Pancreas (tissue), 10 donors: ENCODE data around the gene KCNQ5. TPM values are rescaled to one million over a fixed set of nuclear protein-coding genes. Genes with fewer than 3 reads are reported as not detected.

ENCODE experiments used
- ATAC-seq, 4 donors: fragments of 200-7000 bp; cut with Tn5 transposase; one replicate each; pipeline versions ENCODE4 v1.8.0 to v1.9.1; 2020; ENCODE audit warnings: mild to moderate bottlenecking in 4 of 4, moderate library complexity in 4 of 4
- DNase-seq, 6 donors: peaks; one replicate each; pipeline ENCODE4 v3.0.0-alpha.2; 2020
- FAIRE-seq: peaks from 2 replicates; lab custom pipeline; 2012; peaks lifted over from hg19 to GRCh38; lab: Jason Lieb, UNC
- H3K27ac ChIP-seq, 4 donors: fragments of 200-600 bp; sonication (generic); 1 replicate in 3 of 4; 2 replicates in 1 of 4; pipeline versions ENCODE4 v1.5.0 to v1.8.0; 2020
- H3K27me3 ChIP-seq, 4 donors: fragments of 200-600 bp; one replicate each; pipeline ENCODE4 v1.8.0; 2021
- H3K36me3 ChIP-seq, 3 donors: fragments of 200-600 bp; sonication (generic) in 1 of 3; one replicate each; pipeline versions ENCODE4 v1.5.0 to v1.8.0; 2020 to 2021
- H3K4me1 ChIP-seq, 3 donors: fragments of 200-600 bp; one replicate each; pipeline ENCODE4 v1.8.0; 2021
- H3K4me3 ChIP-seq, 4 donors: fragments of 200-600 bp; sonication (generic) in 2 of 4; one replicate each; pipeline versions ENCODE4 v1.5.0 to v1.8.0; 2020 to 2021
- H3K9me3 ChIP-seq, 4 donors: fragments of 200-600 bp; one replicate each; pipeline ENCODE4 v1.8.0; 2021
- CTCF ChIP-seq, 4 donors: fragments of 200-600 bp; sonication (generic) in 3 of 4; IDR thresholded peaks; one replicate each; pipeline versions ENCODE4 v1.5.0 to v1.8.0; 2021; ENCODE audit warnings: antibody characterized with exemption in 4 of 4
- WGBS, 2 donors: extraction: QIAGEN DNeasy Blood & Tissue Kit; methylation state at CpG; one replicate each; pipeline ENCODE4 v1.1.7; 2013; 5-methylcytosine and 5-hydroxymethylcytosine counted together
- intact Hi-C, 3 donors: fragments of 100-400 bp; cut with DNase I; formaldehyde crosslinking; loops; one replicate each; pipeline versions ENCODE4 v1.11.1 to v1.14.2; 2022
- polyA plus RNA-seq, 2 donors: library from polyadenylated mRNA; stranded (reverse); fragments of 200-250 nt; gene quantifications; one replicate each; pipeline ENCODE4 v1.2.3, GENCODE V29; 2013
- total RNA-seq, 6 donors: library from RNA; stranded (reverse); fragmentation: NEBNext Ultra II Directional in 4 of 6; extraction: Animal tissue kit (Norgen Biotek cat#: 25700) in 4 of 6; gene quantifications; one replicate each; pipeline versions ENCODE4 v1.2.1 to v1.2.4, GENCODE V29; 2021 to 2023
- donor health status: healthy with polysubstance abuse.
- donor health status: DM: no; HTN: no; CAD: no; lungs with moderate emphysema.
- donor health status: DM: no; HTN: no; CAD: no.
- donor health status: control.
- donor health status: control.
- donor health status: Bipolar disorder and iron deficiency.
- donor health status: DM: yes; HTN: yes; CAD: no.
- donor health status: DM: no; HTN: no; CAD: no.
- donor health status: DM: no; HTN: no; CAD: no.
- donor health status: DM: yes; HTN: yes; CAD: no.

KCNQ5 gene
- total and polyA plus RNA-seq, 8 donors, result 0.03 to 1.1 (median 0.13) TPM

- H3K9me3 ChIP-seq, result no peaks in the 10 kb centered on the region
- no peak overlapping the region for H3K4me3 ChIP-seq
- no peaks in the 10 kb centered on the region for H3K27me3 ChIP-seq
- TF ChIP-seq CTCF (IDR thresholded peaks at IDR 0.05), result no peak
- no peaks in the 10 kb centered on the region for H3K4me1 ChIP-seq
- no peaks in the 10 kb centered on the region for H3K36me3 ChIP-seq
- intact Hi-C loops, result no loop called here
- peak in 1 of 6 donors; percentile 30 for DNase-seq
- FAIRE-seq, result no peak
- ATAC-seq, result no peak
- no peak overlapping the region for H3K27ac ChIP-seq
- WGBS, 2 donors, result 86 to 91% methylated on average over 8 of the region's 8 CpGs
Measured at GRCh38 chr6:72939004-72939403, 317.1 kb downstream of the KCNQ5 start.

GRCh38 chr6:72940265-72940664 lies 318.4 kb downstream of the KCNQ5 start:
- intact Hi-C loops, result no loop called here
- no peak for ATAC-seq
- WGBS, 2 donors, result 92 to 93% methylated on average over 7 of the region's 7 CpGs
- Histone ChIP-seq H3K27me3 (no peaks in the 10 kb centered on the region), H3K4me1 (no peaks in the 10 kb centered on the region), H3K9me3 (no peaks in the 10 kb centered on the region), H3K27ac (no peak overlapping the region), H3K36me3 (no peaks in the 10 kb centered on the region), H3K4me3 (no peak overlapping the region)
- no peak for TF ChIP-seq CTCF (IDR thresholded peaks at IDR 0.05)
- no peak for FAIRE-seq
- no peak for DNase-seq

GRCh38 chr6:72941263-72941662 lies 319.4 kb downstream of the KCNQ5 start:
- no peak for DNase-seq
- H3K4me1 ChIP-seq, result no peaks in the 10 kb centered on the region
- no peak for FAIRE-seq
- H3K4me3 ChIP-seq, result no peak overlapping the region
- H3K36me3 ChIP-seq, result no peaks in the 10 kb centered on the region
- WGBS, 2 donors, result 57 to 72% methylated on average over 1 of the region's 1 CpG
- ATAC-seq, result no peak
- H3K27ac ChIP-seq, result no peak overlapping the region
- no peaks in the 10 kb centered on the region for H3K9me3 ChIP-seq
- no peaks in the 10 kb centered on the region for H3K27me3 ChIP-seq
- intact Hi-C loops, result no loop called here
- TF ChIP-seq CTCF (IDR thresholded peaks at IDR 0.05), result no peak

GRCh38 chr6:72941751-72942150 lies 319.9 kb downstream of the KCNQ5 start:
- ATAC-seq (peak in 3 of 4 donors; percentile 27 to 77 (median 29)), FAIRE-seq (no peak)

More at GRCh38 chr6:72941751-72942150, 319.9 kb downstream of the KCNQ5 start:
- no peak for TF ChIP-seq CTCF (IDR thresholded peaks at IDR 0.05)
- Histone ChIP-seq H3K4me1 (no peaks in the 10 kb centered on the region), H3K36me3 (no peaks in the 10 kb centered on the region), H3K9me3 (no peaks in the 10 kb centered on the region), H3K27ac (no peak overlapping the region), H3K27me3 (no peaks in the 10 kb centered on the region), H3K4me3 (no peak overlapping the region)
- intact Hi-C loops, result no loop called here
- DNase-seq, result no peak
- WGBS, 2 donors, result 9 to 17% methylated on average over 1 of the region's 1 CpG
